GM21526 (cell line): ENCODE results near the gene AGXT2.

Experiments
- ATAC-seq: cut with Tn5 transposase; IDR thresholded peaks from one replicate; pipeline ENCODE4 v1.9.1; 2021; ENCODE audit warnings: moderate library complexity; ENCODE audit not compliant: unreplicated experiment, low FRiP score

The AGXT2 gene

DNA sequence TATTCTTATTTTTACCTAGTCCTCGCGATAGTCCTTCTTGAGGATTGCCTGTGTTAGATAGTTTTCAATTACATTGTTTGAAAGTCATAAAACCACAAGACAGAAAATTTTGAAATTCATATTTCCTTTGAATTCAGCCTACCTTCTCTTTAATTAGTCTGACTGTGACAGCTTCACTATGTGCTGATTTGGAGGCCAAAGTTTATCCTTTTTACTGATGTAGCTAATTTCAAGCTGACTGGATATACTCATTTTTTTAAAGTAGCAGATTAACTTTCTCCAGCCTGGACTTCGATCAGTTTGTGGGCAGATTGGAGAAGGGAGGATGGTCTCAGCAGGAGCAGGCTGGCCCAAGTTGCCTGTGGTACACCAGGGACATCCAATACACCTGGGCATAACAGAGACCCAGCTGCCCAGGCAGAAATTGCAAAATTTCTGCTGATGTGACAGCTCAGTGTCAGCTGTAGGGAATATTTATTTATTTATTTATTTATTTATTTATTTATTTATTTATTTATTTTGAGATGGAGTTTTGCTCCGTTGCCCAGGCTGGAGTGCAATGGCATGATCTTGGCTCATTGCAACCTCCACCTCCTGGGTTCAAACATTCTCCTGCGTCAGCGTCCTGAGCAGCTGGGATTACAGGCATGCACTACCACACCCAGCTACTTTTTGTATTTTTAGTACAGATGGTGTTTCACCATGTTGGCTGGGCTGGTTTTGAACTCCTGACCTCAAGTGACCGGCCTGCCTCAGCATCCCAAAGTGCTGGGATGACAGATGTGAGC lies 24.2 kb downstream of the AGXT2 start:
- ATAC-seq, result no peak

DNA sequence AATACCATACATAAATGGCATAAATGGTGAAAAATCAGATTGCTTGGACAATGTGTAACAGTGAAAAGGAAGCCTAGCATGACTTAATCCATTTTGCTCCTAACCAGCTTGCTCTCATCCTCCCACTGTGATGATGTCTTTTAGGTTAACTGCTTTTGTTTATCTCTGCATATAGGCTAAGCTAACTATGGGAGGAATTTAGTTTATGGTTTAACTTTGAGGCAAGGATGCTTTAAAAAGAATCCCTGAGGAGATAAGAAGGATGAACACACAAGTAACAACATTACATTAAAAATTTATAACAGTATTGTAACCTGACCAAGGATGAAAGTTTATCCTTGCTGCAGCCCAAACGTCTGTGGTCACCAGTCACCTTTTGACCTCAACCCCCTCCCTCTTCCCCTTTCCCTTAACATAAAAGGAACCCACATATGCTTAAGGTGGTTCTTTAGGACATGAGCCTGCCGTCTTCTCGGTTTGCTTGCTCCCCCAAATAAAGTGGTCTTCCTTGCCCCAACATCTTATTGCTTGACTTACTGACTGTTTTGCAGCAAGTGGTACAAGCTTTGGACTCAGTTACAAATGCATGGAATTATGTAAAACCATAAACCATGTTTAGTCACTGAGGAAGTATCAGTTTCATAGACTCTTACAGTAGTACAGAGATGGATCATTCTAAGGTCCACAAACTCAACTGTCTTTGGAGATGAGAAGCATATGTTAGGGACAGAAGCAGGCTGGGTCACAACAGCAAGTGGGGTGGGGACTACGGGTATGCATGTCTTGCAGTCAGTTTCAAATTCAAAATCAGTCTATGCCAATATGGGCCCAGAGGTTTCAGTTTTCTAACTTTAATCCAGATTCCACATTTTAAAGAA lies 31.3 kb downstream of the AGXT2 start:
- peak; percentile 52 for ATAC-seq

DNA sequence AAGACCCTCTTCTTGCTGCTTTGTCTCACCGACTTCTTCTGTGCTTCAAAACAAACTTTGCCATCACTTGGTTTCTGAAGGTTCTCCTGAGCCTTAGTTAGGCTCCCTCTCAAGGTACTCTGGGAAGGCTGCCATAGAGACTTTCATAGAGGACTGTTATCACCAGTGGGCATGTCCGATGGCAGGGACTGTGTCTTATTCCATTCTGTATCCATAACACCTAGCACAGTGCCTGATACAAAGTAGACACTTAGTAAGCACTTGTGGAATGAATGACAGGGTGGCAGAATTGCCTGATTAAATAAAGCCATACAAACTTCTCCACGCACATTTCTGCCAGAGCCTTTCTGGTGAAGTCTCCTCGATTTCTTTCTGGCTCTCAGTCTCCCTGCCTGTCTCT lies 32.7 kb downstream of the AGXT2 start:
- ATAC-seq, result no peak

DNA sequence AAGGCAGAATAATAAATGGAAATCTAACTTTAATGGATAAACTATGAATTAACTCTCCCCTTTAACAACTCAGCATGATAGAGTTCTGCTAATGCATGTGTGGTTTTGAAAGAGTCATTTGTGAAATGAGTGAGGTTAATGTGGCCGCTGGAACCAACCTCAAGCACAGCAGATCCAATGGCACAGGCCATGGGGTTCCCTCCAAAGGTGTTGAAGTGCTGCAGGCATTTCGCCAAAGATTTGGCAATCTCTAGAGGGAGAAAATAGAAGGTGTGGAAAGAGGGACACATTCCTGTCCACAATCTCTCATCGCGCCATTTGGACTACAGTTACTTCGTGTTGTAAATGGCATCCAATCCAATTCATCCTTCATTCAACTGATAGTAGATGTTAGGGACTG lies 35.0 kb downstream of the AGXT2 start:
- ATAC-seq, result no peak

DNA sequence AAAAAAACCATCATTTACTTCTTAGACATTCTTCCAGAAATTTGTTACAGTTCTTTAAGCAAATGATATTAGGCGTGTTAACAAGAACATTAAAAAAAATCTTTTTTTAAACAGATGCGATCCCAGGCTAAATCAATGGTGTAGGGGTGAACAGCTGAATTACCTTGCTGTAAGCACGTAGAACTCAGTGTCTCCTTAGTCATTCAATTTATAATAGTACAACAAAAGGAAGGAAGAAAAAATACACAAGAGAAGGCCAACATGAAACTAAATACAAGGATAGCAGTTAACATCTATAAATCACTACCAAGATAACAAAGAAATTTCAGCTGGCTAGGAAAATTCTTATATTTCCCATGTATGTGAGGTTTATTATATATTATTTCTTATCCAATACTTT lies 35.4 kb downstream of the AGXT2 start:
- no peak for ATAC-seq

DNA sequence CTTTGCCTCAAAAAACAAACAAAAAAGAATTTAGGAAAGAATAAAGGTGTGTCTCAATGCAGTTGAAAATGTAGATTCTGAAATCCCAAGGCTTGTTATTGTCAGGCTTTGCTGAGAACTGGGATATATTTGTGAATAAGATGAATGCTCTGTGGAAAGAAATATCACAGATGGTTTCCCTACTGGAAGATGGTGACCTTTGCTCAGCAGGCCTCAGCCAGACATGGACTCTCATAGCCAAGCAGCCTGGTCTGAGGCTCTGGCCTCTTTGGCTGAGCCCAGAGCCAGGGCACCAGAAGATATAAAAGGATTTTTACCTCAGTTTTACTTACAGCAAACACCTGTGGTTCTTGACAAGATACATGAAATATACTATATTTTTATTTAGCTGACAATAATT lies 37.1 kb downstream of the AGXT2 start:
- ATAC-seq, result no peak

DNA sequence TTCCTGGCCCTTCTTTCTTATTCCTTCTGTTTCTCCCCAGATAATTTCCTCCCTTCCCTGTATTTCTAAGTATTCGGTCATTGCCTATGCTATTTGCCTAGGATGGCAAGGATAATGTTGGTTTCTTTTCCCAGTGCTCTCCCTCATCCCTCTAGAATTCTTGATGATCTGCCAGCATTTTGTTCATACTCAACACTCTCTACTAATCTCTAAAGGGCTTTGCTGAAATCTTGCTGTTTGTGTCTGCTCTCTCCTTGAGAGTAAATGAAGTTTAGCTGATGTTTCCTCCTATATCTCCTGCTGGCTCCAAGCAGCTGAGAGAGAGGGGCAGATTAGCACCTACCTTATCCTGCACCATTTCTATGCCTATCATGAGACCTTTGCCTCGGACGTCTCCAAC lies 38.1 kb downstream of the AGXT2 start:
- no peak for ATAC-seq

DNA sequence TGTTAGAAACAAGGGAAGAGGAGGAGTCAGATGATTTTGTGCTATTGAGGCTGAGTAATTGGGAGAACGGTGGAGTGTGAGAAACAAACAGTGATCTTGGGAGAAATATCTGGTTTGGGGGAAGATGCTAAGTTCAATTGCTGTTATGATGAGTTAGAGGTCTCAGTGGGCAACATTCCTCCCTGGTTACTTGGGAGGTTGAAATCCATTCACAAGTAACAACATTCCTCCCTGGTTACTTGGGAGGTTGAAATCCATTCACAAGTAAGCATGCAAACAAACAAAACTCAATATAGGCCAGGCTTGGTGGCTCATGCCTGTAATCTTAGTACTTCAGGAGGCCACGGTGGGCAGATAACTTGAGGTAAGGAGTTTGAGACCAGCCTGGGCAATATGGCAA lies 38.7 kb downstream of the AGXT2 start:
- ATAC-seq, result no peak

DNA sequence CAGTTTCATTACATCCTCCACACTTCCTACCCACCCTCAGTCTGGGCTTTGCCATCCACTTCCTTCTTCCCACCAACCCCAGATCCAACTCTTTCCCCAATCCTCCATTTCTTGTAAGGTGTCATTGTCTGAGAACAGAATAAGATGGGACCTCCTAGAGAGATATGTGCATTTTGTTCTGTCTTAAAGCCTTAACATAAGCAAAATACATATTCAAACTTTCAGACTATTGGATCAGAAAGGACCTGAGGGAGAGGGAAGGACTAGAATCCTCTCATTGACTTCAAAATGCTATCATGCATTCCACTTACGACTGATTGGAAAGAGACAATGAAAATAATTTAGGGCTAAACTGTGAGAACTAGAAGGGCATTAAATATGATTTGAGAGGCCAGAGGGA lies 43.0 kb downstream of the AGXT2 start:
- ATAC-seq, result no peak

DNA sequence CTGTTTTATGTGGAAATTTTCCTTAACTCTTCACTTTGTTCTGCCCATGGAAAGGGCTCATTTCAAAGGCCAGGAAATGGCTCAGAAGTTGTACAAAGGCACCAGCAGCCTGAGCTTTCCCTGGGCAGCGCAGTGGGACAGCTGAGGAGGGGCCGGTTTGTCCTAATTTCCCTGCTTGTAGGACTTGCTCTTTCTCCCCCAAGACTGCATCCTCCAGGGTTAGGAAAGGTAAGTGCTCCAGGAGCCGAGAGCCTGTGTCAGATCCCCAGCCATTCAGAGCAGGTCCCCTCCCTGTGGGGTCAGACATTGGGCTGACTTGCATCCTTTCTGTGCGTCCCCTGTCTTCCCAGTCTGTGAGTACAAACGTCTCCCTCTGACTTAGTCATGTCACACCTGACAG lies 43.5 kb downstream of the AGXT2 start:
- ATAC-seq, result no peak

DNA sequence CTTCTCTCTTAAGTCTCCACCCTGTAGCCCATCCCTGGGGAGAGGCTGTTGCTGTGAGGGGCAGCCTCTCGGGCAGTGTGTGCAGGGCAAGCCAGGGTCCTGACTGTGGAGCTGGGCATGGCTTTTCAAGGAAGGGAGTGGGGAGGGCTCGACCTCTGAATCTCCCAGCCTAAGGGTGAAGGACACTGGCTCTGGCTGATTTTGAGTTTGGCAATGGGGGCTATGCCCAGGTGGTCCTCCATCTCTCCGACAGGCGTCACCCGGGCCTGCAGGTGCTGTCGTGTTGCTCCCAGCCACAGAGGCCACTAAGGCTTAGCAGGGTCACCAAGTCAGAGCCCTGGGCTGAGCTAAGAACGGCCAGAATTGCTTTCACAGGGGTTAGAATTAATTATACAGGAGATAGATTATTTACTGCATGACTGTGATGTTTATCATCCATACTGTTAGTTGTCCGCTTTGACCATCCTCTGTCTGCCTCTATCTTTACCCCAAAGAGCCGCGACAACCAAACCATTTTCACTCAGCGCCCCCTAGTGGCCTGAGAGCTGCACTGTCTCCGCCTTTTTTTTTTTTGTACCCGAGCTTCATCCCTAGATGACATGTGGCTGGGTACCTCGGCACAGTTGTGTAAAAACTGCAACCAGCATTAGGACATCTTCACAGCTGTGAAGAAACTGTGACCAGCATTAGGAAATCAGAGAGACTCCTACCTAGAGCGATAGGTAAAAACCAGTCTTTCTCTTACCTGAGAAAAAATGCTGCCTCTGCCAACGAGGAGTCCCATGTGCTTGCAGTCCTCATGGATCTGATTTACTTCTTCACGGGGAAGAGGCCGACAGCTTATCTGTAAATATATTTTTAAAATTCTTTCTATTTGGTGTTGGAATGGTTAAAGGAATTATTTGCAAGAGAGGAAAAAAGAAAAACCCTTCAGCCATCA lies 44.5 kb downstream of the AGXT2 start:
- peak; percentile 90 for ATAC-seq

DNA sequence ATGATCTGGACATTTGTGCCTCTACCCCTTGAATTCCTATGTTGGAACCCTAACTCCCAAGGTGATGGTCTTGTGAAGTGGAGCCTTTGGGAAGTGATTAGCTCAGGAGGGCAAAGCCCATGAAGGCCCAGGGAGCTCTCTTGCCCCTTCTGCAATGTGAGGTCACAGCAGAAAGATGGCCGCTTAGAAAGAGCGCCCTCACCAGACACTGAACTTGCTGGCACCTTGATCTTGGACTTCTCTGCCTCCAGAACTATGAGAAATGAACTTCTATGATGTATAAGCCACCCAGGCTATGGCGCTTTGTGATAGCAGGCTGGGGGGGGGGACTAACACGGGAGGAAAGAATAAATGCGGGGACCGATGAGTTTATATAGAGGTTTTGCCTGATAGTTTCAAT lies 45.3 kb downstream of the AGXT2 start:
- no peak for ATAC-seq

DNA sequence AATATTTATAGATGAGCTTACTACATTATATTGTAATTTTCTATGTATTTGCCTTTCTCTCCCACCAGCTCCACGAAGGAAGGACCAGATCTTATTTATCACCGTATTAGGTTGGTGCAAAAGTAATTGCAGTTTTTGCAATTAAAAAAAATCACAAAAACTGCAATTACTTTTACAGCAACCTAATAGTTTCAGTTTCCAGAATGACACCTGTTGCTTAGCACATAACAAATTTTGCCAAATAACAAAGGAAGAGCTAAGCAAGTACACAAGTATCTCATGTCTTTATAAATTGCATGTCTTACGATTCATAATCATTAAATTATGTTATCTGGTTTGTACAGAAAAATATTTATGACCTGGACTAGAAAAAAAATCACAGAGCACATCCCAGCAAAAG lies 45.9 kb downstream of the AGXT2 start:
- ATAC-seq, result no peak

DNA sequence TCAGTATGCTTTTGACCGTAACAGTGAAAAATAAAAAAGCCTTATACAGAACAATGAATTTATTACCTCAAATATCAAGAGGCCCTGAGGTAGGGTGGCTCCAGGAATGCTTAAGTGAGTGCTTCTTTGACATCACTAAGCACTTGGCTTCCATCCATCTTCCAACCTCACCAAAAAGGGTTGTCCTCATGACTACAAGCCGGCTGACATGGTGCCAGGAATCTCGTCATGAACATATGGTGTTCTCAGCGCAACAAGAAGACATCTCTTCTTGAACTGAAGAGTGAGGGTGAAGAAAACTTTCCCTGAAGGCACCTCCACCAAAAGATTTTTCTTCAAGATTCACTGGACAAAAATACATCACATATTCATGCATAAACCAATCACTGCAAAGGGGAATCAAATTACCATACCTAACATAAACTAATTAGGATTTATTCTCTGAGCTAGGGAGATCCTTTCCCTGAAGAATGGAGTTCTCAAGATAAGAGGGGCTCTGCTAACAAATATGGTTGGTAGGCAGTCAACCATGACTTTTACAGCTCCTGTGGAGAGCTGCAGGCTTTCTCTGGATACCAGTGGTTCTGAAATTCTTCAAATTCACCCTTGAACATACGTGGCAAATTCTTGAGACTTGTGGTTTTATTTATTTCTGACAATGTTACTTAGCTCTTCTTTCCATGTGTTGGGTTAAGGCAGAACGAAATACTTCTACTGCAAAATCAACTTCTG lies 49.5 kb downstream of the AGXT2 start:
- no peak for ATAC-seq

DNA sequence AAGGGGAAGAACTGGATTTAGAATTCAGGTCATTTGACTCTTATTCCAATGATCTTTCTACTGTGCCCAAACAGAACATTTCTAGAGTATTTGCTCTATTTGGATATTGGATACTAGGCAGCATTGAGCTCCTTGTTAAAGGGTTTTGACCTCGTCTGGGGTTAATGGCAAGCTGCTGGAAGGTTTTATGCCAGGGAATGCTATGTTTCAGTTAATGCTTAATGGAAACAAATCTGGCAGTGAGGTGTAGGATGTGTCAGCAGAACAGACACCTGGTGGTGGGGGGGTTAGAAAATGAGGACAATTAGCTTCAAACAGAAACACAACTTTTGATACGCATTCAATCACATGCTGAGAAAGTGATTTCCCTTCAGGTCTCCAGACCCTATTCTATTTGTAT lies 51.5 kb downstream of the AGXT2 start:
- ATAC-seq, result no peak

DNA sequence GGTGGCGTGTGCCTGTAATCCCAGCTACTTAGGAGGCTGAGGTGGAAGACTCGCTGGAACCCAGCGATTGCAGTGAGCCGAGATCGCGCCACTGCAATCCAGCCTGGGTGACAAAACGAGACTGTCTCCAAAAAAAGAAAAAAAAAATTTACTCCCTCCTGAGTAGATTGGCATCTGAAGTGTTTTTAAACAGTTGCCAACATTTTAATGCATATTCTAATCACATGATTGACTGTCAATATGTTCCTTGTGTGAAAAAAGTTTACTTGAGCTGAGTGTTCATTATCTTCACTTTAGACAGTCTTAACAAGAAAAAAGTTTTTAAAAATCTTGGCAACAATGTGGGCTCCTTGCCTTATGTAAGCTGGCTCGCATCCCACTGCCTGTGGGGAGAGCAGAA lies 53.8 kb downstream of the AGXT2 start:
- no peak for ATAC-seq

DNA sequence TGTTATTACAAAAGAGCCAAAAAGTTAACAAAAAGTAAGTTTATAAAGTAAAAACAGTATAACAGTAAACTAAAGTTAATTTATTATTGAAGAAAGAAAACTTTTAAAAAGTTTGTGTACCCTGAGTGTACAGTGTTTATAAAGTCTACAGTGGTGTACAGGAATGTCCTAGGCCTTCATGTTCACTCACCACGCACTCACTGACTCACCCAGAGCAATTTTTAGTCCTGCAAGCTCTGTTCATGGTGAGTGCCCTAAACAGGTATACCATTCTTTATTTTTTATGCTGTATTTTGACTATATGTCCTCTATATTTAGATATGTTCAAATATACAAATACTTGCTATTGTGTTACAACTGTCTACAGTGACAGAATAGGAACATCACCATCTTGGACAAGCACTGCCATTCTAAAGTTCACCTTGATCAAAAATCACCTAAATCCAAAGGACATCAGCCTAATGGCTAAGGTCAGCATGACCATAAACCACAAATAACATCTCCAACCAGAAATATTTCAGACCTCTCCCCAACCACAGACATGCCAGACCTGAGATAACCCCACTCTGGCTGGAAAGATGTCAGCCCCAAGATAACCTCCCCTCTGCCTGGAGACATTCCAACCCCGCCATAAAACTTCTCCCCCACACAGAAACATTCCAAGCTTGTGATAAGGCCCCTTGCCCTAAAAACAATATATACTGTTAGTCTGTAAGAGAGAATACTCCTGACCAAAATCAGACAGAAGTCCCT lies 56.1 kb downstream of the AGXT2 start:
- no peak for ATAC-seq

DNA sequence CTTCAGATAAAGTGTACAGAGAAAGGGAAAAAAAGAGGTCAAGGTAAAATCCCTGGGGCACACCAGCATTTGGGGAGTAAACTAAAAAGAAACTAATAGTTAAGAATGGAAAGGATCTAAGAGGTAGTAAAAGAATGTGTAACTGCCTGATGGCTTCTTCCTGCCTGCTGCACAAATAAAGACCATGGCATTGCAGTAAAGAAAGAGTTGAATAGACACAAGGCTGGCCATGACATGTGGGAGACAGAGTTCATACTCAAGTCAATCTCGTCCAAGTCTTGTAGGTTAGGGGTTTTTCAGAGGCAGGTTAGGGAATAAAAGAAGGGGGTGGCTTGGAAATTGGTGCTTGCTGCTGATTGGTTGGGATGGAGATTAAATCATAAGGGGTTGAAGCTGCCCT lies 60.8 kb downstream of the AGXT2 start:
- no peak for ATAC-seq

DNA sequence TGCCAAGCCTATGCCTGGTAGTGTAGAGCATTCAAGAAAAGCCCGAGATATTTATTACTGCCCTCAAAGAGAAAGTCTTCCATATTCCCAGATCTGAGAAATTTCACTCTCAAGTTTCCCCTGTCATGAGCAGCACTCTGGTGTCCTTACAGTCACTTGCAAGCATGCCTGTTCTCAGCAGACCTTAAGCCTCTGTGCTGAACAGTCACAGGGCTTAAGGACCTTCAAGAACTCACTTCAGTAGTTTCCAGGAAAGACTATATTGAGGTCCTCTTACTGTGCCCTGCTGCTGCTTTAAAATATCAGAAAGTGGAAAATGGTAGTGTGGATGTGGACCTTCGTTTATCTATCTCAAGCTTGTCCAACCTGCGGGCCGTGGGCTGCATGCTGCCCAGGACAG lies 64.9 kb downstream of the AGXT2 start:
- ATAC-seq, result no peak

DNA sequence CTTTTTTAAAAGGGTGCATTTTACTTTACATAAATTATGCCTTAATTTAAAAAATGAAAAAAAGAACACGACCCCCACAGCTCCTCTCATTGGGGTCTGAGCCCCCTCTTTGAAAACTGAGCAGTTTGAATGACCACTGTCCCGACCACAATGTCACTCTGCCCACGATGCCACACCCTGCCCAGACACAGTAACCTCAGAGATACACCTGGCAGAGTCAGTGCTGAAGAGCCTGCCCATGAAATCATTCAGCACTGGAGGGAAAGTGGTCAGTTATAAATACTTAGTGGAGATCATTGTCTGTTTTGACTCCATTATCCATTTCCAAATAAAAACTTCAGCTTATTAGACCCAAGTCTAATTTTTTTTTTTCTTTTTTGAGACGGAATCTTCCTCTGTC lies 69.1 kb downstream of the AGXT2 start:
- no peak for ATAC-seq
